Upper lobe of right lung (tissue), 1 donor: ENCODE results near the gene KAT6B. TPM values are rescaled to one million over a fixed set of nuclear protein-coding genes. Genes with fewer than 3 reads are reported as not detected.
"Not testable (repeated sequence)": the region's sequence is repeated elsewhere in the genome, so short reads cannot be mapped to it uniquely, and the experiment has no call there.

Experiments used
- ATAC-seq: fragments of 200-7000 bp; cut with Tn5 transposase; one replicate; pipeline ENCODE4 v1.9.1; 2020; ENCODE audit warnings: mild to moderate bottlenecking, moderate library complexity
- DNase-seq: peaks from one replicate; pipeline ENCODE4 v3.0.0-alpha.2; 2020
- H3K27ac ChIP-seq: fragments of 200-600 bp; one replicate; pipeline ENCODE4 v1.8.0; 2022
- H3K27me3 ChIP-seq: fragments of 200-600 bp; one replicate; pipeline ENCODE4 v1.8.0; 2022; ENCODE audit warnings: mild to moderate bottlenecking
- H3K36me3 ChIP-seq: fragments of 200-600 bp; one replicate; pipeline ENCODE4 v1.8.0; 2022
- H3K4me1 ChIP-seq: fragments of 200-600 bp; one replicate; pipeline ENCODE4 v1.8.0; 2022
- H3K4me3 ChIP-seq: fragments of 200-600 bp; one replicate; pipeline ENCODE4 v1.8.0; 2022; ENCODE audit warnings: mild to moderate bottlenecking
- H3K9me3 ChIP-seq: fragments of 200-600 bp; one replicate; pipeline ENCODE4 v1.8.0; 2022
- CTCF ChIP-seq: fragments of 200-600 bp; IDR thresholded peaks from one replicate; pipeline ENCODE4 v1.8.0; 2022; ENCODE audit warnings: antibody characterized with exemption
- intact Hi-C: fragments of 100-400 bp; cut with DNase I; formaldehyde crosslinking; loops from one replicate; pipeline ENCODE4 v1.11.0; 2022
- total RNA-seq: library from RNA; stranded (reverse); fragmentation: NEBNext Ultra II Directional; extraction: Animal tissue kit (Norgen Biotek cat#: 25700); gene quantifications from one replicate; pipeline ENCODE4 v1.2.1, GENCODE V29; 2021
- donor health status: DM: no; HTN: yes; CAD: no; lungs with severe emphysema.

KAT6B gene
- total RNA-seq, 1 donor from 2014 or later, result 45.4 TPM

- Histone ChIP-seq H3K4me3 (no peak overlapping the region), H3K27ac (no peak overlapping the region), H3K27me3 (no peaks in the 10 kb centered on the region), H3K9me3 (no peaks in the 10 kb centered on the region), H3K4me1 (peaks cover 17% of the 10 kb centered on the region), H3K36me3 (no peaks in the 10 kb centered on the region)
- no peak for TF ChIP-seq CTCF
- intact Hi-C loops, result no loop called here
- ATAC-seq (no peak), DNase-seq (no peak)
These were observed 91.2 kb downstream of the KAT6B start for GRCh38 chr10:74917481-74918077.

- Histone ChIP-seq H3K9me3 (no peaks in the 10 kb centered on the region), H3K4me1 (peaks cover 32% of the 10 kb centered on the region), H3K27me3 (no peaks in the 10 kb centered on the region), H3K36me3 (no peaks in the 10 kb centered on the region), H3K27ac (no peak overlapping the region), H3K4me3 (no peak overlapping the region)
- no peak for TF ChIP-seq CTCF
- DNase-seq, result no peak
- intact Hi-C loops, result no loop called here
- no peak for ATAC-seq
These were observed 93.3 kb downstream of the KAT6B start for GRCh38 chr10:74919671-74920070.

- H3K4me3 ChIP-seq, H3K36me3 ChIP-seq, H3K27ac ChIP-seq, H3K27me3 ChIP-seq, DNase-seq, intact Hi-C loops, H3K9me3 ChIP-seq, ATAC-seq: not testable (repeated sequence)
- H3K4me1 ChIP-seq, result peaks cover 45% of the 10 kb centered on the region
These were observed 94.7 kb downstream of the KAT6B start for GRCh38 chr10:74921070-74921469.

GRCh38 chr10:74921744-74922143 lies 95.3 kb downstream of the KAT6B start:
- TF ChIP-seq CTCF, result no peak
- DNase-seq (no peak), ATAC-seq (no peak)
- Histone ChIP-seq H3K9me3 (no peaks in the 10 kb centered on the region), H3K4me3 (no peak overlapping the region), H3K27ac (no peak overlapping the region), H3K27me3 (no peaks in the 10 kb centered on the region), H3K4me1 (peaks cover 45% of the 10 kb centered on the region), H3K36me3 (no peaks in the 10 kb centered on the region)
- intact Hi-C loops, result no loop called here

- ATAC-seq (no peak), DNase-seq (no peak)
- Histone ChIP-seq H3K4me3 (no peak overlapping the region), H3K36me3 (no peaks in the 10 kb centered on the region), H3K4me1 (peaks cover 54% of the 10 kb centered on the region), H3K9me3 (no peaks in the 10 kb centered on the region), H3K27ac (no peak overlapping the region), H3K27me3 (no peaks in the 10 kb centered on the region)
- no peak for TF ChIP-seq CTCF
- intact Hi-C loops, result no loop called here
These were observed 96.5 kb downstream of the KAT6B start for GRCh38 chr10:74922921-74923320.

- ATAC-seq, result peak; percentile 94
- intact Hi-C loops, result no loop called here
- peaks cover 60% of the 10 kb centered on the region for H3K4me1 ChIP-seq
- no peak for TF ChIP-seq CTCF
- DNase-seq, result peak; percentile 67
- no peaks in the 10 kb centered on the region for H3K9me3 ChIP-seq
- H3K27me3 ChIP-seq, result no peaks in the 10 kb centered on the region
- no peaks in the 10 kb centered on the region for H3K36me3 ChIP-seq
- peak overlapping the region; percentile 61 for H3K27ac ChIP-seq
- no peak overlapping the region for H3K4me3 ChIP-seq
These were observed 97.2 kb downstream of the KAT6B start for GRCh38 chr10:74923556-74923955.
